ENCODE data around the gene CELSR1. TPM values are rescaled to one million over a fixed set of nuclear protein-coding genes. Genes with fewer than 3 reads are reported as not detected.

Gene CELSR1
- total RNA-seq, 4 donors from 2014 or later, result 18.4 to 56.0 (median 31.0) TPM

DNA sequence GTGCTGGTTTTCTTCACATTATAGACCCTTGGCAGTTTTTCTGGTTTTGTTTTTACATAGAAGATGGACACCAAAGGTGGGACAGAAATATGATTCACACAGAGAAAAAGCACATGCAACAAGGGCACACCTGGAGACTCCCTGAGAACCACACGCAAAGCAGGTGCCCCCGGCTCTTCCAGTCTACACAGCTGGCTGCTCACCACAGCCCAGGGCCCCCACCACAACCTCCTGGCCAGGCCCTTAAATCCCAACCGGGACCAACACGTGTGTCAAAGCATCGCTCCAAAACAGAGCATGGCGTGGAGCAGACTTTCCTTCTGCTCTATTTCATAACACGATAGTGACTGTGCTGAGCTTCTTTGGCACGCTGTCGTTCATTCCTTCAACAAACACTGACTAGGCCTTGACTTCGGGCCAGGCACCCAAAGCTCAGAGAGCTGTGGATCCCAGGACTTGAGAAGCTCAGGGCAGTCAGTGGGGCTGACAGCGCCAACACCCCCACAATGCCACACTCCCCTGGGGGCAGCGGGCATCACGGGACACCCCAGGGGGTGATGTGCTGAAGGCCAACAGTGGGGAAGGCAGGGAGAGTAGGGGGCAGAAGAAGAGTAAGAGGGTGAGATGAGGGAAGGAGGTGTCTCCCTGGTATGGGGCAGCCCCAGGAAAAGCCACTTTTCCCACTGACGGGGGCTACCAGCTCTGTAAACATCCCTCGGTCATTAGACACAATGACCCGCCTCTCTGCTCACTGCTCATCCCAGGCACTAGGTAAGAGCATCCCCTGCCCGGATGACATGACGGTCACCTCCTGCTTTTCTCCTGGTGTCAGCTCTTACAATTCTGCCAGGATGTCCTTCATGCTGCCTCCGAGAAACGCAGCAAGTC lies 26.0 kb downstream of the CELSR1 start:
- TF ChIP-seq, protein P1, sequence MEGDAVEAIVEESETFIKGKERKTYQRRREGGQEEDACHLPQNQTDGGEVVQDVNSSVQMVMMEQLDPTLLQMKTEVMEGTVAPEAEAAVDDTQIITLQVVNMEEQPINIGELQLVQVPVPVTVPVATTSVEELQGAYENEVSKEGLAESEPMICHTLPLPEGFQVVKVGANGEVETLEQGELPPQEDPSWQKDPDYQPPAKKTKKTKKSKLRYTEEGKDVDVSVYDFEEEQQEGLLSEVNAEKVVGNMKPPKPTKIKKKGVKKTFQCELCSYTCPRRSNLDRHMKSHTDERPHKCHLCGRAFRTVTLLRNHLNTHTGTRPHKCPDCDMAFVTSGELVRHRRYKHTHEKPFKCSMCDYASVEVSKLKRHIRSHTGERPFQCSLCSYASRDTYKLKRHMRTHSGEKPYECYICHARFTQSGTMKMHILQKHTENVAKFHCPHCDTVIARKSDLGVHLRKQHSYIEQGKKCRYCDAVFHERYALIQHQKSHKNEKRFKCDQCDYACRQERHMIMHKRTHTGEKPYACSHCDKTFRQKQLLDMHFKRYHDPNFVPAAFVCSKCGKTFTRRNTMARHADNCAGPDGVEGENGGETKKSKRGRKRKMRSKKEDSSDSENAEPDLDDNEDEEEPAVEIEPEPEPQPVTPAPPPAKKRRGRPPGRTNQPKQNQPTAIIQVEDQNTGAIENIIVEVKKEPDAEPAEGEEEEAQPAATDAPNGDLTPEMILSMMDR (IDR thresholded peaks at IDR 0.05), result no peak
- TF ChIP-seq POLR2A (IDR thresholded peaks at IDR 0.05), result no peak
- Histone ChIP-seq H3K4me3 (replicated peaks in 1 of 3) (no peak overlapping the region), H3K9me3 (no peaks in the 10 kb centered on the region), H3K27ac (no peak overlapping the region), H3K27me3 (no peaks in the 10 kb centered on the region), H3K4me1 (no peaks in the 10 kb centered on the region), H3K36me3 (no peaks in the 10 kb centered on the region)
- intact Hi-C loops (cut with DNase I), result no loop called here
- WGBS, 2 donors, result 45 to 92% methylated on average over 13 to 20 of the region's 20 CpGs
- peak in 1 of 2 donors; percentile 59 for DNase-seq

DNA sequence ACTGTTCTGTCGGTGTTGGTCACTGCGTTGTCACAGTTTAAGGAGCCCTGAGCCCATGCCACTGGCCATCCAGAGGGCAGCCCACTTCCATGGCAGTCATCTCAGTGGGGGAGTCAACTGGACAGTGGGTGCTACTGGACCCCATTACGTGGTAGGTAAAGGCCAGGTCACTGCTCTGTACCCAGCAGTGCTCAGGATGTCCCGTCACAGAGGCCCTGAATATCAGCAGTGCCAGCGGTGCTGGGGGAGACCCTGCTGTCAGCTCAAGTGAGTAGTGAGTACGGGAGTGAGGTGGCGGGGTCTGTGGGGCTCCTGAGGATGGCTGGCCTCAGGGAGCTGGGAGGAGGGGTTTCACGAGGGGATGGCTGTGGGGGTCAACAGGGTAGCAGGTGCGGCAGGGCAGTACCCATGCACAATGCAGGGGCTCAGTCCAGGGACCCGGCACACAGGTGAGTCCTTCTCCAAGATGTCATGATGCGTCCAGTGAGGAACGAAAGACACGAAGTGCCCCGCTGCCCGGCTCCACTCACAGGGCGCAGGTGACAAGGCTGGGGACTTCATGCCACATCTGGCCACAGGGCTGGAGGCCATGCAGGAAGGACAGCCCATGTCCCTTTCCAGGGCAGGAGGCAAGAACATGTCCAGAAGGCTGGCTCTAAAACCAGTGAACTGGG lies 27.9 kb downstream of the CELSR1 start:
- Histone ChIP-seq H3K36me3 (no peaks in the 10 kb centered on the region), H3K9me3 (no peaks in the 10 kb centered on the region), H3K27me3 (no peaks in the 10 kb centered on the region), H3K4me1 (peaks cover 0 to 1% of the 10 kb centered on the region in 2 donors), H3K27ac (no peak overlapping the region), H3K4me3 (replicated peaks in 1 of 3) (no peak overlapping the region)
- TF ChIP-seq, protein P1 (IDR thresholded peaks at IDR 0.05), result no peak
- TF ChIP-seq POLR2A (IDR thresholded peaks at IDR 0.05), result no peak
- no peak for DNase-seq
- WGBS, 2 donors, result 87 to 100% methylated on average over 4 to 14 of the region's 16 CpGs
- intact Hi-C loops (cut with DNase I), result no loop called here

DNA sequence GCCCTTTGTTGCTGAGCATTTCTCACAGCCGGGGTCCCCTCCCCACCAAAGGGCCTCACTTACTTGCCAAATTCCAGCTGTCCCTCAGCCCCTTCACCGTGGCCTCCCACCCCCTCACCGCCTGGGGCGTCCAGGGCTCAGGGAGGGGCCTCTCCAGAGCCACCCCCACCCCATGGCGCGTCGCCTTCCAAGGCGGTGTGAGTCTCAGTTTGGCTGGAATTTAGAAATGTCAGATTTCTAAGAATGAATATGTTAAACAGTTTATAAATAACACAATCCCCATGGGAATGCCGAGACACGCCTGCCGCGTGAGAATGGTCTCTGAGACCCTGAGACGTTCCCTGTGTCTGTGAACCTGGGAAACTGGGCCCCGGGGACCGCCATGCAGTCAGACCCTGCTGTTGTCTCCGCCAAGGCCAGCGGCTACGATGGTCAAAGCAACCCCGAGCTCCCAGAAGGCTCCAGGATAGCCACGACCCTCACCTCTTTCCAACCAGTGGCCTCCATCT lies 28.9 kb downstream of the CELSR1 start:
- H3K4me3 ChIP-seq (replicated peaks in 1 of 3), result no peak overlapping the region
- H3K9me3 ChIP-seq, result no peaks in the 10 kb centered on the region
- DNase-seq, result no peak
- no peaks in the 10 kb centered on the region for H3K27me3 ChIP-seq
- H3K4me1 ChIP-seq, result peaks cover 0 to 3% of the 10 kb centered on the region in 2 donors
- WGBS, 2 donors, result 78 to 79% methylated on average over 17 to 20 of the region's 20 CpGs
- intact Hi-C loops (cut with DNase I), result no loop called here
- H3K36me3 ChIP-seq, result no peaks in the 10 kb centered on the region
- TF ChIP-seq POLR2A (IDR thresholded peaks at IDR 0.05), result no peak
- TF ChIP-seq, protein P1 (IDR thresholded peaks at IDR 0.05), result no peak
- no peak overlapping the region for H3K27ac ChIP-seq

DNA sequence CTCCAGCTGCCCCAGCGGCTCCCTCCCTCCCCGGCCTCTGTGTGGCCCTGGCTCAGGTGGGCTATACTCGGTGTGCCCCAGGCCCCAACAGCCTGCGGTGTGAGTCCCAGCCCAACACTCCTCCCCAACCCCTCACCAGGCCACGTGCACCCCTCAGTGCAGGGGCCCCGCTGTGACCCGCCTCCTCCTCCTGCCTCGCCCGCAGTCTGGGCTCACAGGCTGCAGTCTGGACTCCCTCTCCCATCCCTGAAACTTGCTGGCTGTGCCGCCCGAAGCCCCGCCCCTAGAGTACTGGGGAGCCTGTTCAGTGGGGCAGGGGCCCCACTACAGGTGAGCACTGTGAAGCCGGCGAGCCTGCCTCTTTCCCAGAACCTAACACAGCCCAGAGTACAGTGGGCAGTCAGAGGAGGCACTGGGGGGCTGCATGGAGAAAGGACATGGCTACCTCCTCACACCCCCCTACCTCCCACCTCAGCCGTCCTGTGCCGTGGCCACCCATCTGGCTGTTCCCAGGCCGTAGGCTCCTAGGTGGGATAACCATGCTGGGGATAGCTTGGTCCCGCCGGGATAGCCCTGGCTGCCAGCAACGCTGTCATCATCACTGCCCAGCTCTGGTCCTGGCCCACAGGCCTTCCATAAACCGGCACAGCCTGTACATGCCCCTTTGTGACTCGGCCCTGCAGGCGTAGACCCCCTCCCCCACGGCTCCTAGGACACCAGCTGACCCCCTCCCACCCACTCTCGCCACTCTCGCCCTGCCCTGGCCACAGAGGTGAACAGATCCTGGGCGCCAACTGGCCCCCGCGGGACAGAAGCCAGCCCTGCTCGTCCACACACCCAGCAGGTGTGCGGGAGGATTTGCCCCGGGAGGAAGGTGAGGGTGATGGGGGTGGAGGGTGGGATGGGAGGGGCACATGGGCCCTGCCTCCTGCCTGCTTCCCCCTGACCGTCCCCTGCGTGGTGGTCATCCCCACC lies 29.7 kb downstream of the CELSR1 start:
- H3K4me1 ChIP-seq, result peaks cover 0 to 7% of the 10 kb centered on the region in 2 donors
- no peak for TF ChIP-seq POLR2A (IDR thresholded peaks at IDR 0.05)
- TF ChIP-seq, protein P1 (IDR thresholded peaks at IDR 0.05), result no peak
- no peaks in the 10 kb centered on the region for H3K27me3 ChIP-seq
- no peak overlapping the region for H3K27ac ChIP-seq
- H3K4me3 ChIP-seq (replicated peaks in 1 of 3), result no peak overlapping the region
- 76 to 79% methylated on average over 14 to 25 of the region's 34 CpGs for WGBS, 2 donors
- intact Hi-C loops (cut with DNase I), result no loop called here
- DNase-seq, result no peak
- H3K9me3 ChIP-seq, result no peaks in the 10 kb centered on the region
- no peaks in the 10 kb centered on the region for H3K36me3 ChIP-seq

Measured in thyroid gland (tissue), 4 donors.